ENCODE measurements around the gene ARPIN. TPM values are rescaled to one million over a fixed set of nuclear protein-coding genes. Genes with fewer than 3 reads are reported as not detected.

ARPIN gene
- total RNA-seq, 2 donors from 2014 or later: 19.5 to 21.4 TPM

GRCh38 chr15:89877083-89877425 is 35.7 kb downstream of the ARPIN start:
- H3K27me3 ChIP-seq (replicated peaks; ENCODE audit: insufficient read depth): no peaks in the 10 kb centered on the region
- no peaks in the 10 kb centered on the region for H3K9me3 ChIP-seq
- ATAC-seq (ENCODE audit: insufficient number of reproducible peaks, low FRiP score, low read depth) (no peak), DNase-seq (ENCODE audit: low spot score) (no peak)
- H3K4me1 ChIP-seq (ENCODE audit: control insufficient read depth in 1 of 2, low read depth in 2 of 2): no peaks in the 10 kb centered on the region
- no peak overlapping the region for H3K27ac ChIP-seq
- peaks cover 32% of the 10 kb centered on the region for H3K36me3 ChIP-seq
- no peak overlapping the region for H3K4me3 ChIP-seq
- TF ChIP-seq CTCF (IDR thresholded peaks at IDR 0.05): no peak

DNA sequence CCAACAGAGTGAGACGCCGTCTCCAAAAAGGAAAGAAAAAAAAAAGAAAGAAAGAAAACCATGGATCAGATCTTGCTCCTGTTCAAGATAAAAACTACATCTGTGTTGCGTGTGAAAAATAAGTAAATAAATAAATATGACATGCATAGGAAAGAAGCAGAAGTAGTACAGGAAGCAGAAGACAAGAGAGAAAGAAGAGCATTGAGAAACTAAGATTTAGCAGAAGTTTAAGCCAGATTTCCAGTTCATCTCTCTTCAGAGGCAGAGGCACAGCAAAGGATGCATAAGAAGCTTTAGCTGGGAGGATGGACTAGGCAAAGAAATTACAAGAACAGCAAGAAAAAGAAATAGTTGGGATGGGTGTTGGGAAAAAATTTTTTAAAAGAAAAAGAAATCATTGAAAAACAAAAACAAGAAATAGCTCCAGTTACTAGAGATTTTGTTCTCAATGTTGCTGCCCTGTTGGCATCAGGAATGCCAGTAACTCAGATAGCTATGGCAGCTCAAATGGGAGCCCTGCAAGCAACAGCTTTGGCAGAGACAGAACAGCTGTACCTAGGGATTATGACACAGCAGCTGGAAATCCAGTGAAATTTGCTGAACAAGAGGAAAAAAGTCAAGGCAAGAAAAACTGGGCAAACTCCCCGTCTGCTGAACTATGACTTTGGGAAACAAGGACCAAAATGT is 36.2 kb downstream of the ARPIN start:
- no peaks in the 10 kb centered on the region for H3K9me3 ChIP-seq
- TF ChIP-seq CTCF (IDR thresholded peaks at IDR 0.05): no peak
- no peak overlapping the region for H3K27ac ChIP-seq
- H3K27me3 ChIP-seq (replicated peaks; ENCODE audit: insufficient read depth): no peaks in the 10 kb centered on the region
- H3K36me3 ChIP-seq: peaks cover 32% of the 10 kb centered on the region
- DNase-seq (ENCODE audit: low spot score) (no peak), ATAC-seq (ENCODE audit: insufficient number of reproducible peaks, low FRiP score, low read depth) (no peak)
- no peak overlapping the region for H3K4me3 ChIP-seq
- no peaks in the 10 kb centered on the region for H3K4me1 ChIP-seq (ENCODE audit: control insufficient read depth in 1 of 2, low read depth in 2 of 2)

- no peaks in the 10 kb centered on the region for H3K9me3 ChIP-seq
Observed at GRCh38 chr15:89875741-89876140, 37.0 kb downstream of the ARPIN start.

DNA sequence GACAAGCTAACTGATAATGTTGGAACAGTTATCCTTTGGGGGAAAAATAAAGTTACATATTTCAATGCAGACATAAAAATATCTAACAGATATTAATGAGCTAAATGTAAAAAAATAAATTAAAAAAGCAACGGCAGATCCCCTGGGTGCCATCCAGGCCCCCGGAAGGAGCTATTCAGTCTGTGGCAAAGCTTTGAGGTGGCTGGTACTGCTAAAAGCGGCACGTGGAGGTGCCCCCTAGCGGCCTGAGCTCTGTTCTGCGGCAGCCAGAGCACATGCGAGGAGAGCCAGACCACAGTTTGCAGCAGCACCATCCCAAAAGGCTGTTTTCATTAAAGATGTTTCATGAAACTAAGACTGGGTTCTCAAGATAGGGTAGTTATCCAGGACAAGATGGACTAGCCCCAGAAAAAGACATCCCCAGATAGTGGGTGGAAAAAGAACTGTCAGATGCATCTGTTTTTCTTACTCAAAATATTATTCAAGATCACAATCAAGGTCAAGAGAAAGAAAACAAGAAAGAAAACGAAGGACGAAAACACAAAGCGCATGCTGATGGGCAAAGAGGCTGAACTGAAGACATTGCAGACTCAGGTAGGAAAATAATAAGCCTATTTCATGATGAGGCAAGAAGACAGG is 37.7 kb downstream of the ARPIN start:
- peaks cover 39% of the 10 kb centered on the region for H3K36me3 ChIP-seq
- DNase-seq (ENCODE audit: low spot score) (peak; percentile 26), ATAC-seq (ENCODE audit: insufficient number of reproducible peaks, low FRiP score, low read depth) (no peak)
- no peak overlapping the region for H3K27ac ChIP-seq
- no peak overlapping the region for H3K4me3 ChIP-seq
- H3K9me3 ChIP-seq: no peaks in the 10 kb centered on the region
- H3K4me1 ChIP-seq (ENCODE audit: control insufficient read depth in 1 of 2, low read depth in 2 of 2): no peaks in the 10 kb centered on the region
- H3K27me3 ChIP-seq (replicated peaks; ENCODE audit: insufficient read depth): no peaks in the 10 kb centered on the region
- peak; percentile 91 for TF ChIP-seq CTCF (IDR thresholded peaks at IDR 0.05)

More at GRCh38 chr15:89875741-89876140, 37.0 kb downstream of the ARPIN start:
- H3K4me3 ChIP-seq: no peak overlapping the region
- peaks cover 34% of the 10 kb centered on the region for H3K36me3 ChIP-seq
- H3K4me1 ChIP-seq (ENCODE audit: control insufficient read depth in 1 of 2, low read depth in 2 of 2): no peaks in the 10 kb centered on the region
- no peak for TF ChIP-seq CTCF (IDR thresholded peaks at IDR 0.05)
- no peak for DNase-seq (ENCODE audit: low spot score)
- H3K27me3 ChIP-seq (replicated peaks; ENCODE audit: insufficient read depth): no peaks in the 10 kb centered on the region
- ATAC-seq (ENCODE audit: insufficient number of reproducible peaks, low FRiP score, low read depth): no peak
- H3K27ac ChIP-seq: no peak overlapping the region

- no peak overlapping the region for H3K27ac ChIP-seq
- no peak for DNase-seq (ENCODE audit: low spot score)
- no peak for ATAC-seq (ENCODE audit: insufficient number of reproducible peaks, low FRiP score, low read depth)
- H3K36me3 ChIP-seq: peaks cover 25% of the 10 kb centered on the region
- H3K4me3 ChIP-seq: no peak overlapping the region
- H3K4me1 ChIP-seq (ENCODE audit: control insufficient read depth in 1 of 2, low read depth in 2 of 2): no peaks in the 10 kb centered on the region
- no peaks in the 10 kb centered on the region for H3K9me3 ChIP-seq
- no peak for TF ChIP-seq CTCF (IDR thresholded peaks at IDR 0.05)
- no peaks in the 10 kb centered on the region for H3K27me3 ChIP-seq (replicated peaks; ENCODE audit: insufficient read depth)
Observed at GRCh38 chr15:89870688-89871288, 42.0 kb downstream of the ARPIN start.

All from thoracic aorta (tissue), 2 donors.